OCI-M2 (cell line): ENCODE data around the gene CCR7.

Experiments
- DNase-seq: peaks from one replicate; lab custom pipeline; 2025; ENCODE audit not compliant: unreplicated experiment; lab: John Stamatoyannopoulos, UW

Gene CCR7

GRCh38 chr17:40536295-40537171 is 28.7 kb downstream of the CCR7 start:
- no peak for DNase-seq

GRCh38 chr17:40535924-40536294 is 29.4 kb downstream of the CCR7 start:
- no peak for DNase-seq

DNA sequence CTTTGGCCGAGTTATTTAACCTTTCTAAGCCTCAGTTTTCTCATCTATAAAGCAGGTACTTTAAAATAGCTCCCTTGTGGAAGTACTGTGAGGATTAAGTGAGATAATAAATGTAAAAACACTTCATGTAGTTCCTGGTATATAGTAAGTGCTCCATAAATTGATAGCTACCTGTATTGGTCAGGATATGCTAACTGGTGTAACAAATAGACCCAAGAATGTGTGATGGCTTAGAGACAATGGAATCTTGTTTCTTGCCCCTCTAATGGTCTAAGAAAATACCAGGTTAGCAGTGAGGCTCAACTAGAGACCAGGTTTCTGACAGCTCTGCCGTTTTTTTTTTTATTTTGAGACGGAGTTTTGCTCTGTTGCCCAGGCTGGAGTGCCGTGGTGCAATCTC is 29.8 kb downstream of the CCR7 start:
- DNase-seq, result no peak

DNA sequence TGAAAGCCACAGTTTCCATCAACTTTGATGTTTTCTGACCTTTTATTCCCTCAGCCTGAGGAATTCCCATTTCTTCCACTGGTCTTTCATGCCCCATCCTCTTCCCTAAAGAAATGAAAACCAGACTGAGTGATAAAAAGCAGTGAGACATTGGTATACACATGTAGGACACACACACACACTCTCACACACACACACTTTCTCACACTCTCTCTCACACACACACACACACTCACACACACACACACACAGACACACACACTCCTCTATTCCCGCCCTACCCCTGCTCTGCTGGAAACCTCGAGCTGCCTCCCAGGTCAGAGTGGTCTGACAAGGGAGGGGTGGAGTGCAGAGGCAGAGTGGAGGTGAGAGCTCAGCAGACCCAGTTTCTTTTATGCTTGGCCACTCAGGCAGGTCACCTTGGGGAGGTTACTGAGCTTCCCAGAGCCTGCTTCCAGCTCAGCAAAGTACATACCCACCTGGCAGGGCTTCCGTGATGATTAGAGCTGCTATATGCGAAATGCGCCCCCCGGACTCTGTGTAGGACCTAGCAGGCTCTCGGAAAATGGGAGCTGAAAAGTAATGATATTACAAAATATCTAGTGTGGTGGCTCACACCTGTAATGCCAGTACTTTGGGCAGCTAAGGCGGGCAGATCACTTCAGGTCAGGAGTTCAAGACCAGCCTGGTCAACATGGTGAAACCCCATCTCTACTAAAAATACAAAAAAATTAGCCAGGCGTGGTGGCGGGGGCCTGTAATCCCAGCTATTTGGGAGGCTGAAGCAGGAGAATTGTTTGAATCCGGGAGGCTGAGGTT is 30.7 kb downstream of the CCR7 start:
- no peak for DNase-seq

DNA sequence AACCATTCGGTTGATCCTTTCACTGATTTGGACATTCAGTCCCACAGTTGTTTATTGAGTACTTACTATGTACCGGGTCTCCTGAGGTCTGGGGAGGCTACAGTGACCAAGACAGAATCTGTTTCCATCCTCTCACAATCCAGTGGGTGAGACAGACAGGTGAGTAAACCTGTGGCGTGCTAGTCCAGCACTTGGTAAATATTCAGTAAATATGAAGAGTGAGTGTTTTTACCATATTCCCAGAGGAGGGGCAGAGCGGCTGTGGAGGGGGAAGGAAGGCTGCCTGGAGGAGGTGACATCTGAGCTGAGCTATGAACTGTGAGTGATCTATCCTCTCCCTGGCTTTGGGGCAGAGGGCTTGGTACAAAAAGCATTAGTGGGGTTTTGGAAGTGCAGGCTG is 31.4 kb downstream of the CCR7 start:
- DNase-seq, result no peak

DNA sequence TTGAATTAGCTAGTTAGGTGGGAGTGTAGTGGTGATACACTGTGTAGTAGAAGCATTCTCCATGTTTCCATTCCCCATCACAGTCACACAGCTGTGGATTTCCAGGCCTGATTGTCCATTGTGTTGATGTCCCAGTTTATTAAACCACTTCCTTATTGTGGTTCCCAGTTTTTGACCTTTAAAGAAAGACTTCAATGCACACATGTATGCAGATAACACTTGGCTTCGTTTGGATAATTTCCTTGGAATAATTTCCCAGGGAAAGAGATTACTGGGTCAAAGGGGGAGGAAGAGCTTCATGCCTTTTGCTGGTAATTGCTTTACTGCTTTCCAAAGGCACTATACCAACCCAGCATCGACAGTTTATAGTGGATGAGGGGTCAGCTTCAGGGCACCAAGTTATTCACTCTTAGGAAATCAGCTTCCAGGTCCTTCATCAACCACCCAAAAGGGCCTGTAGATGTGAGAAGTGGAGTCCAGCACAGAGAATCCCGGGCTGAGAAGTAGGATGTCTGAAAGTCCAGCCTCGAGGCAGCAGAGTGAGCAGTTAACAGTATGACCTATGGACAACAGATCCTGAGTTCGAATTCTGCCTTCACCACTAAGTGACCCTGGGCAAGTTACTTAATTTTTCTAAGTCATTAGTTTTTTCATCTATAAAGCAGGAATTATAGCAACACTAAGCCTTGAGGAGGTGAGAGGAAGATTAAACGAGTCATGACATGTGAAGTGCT is 32.6 kb downstream of the CCR7 start:
- DNase-seq, result no peak

GRCh38 chr17:40531051-40531991 is 34.0 kb downstream of the CCR7 start:
- no peak for DNase-seq

DNA sequence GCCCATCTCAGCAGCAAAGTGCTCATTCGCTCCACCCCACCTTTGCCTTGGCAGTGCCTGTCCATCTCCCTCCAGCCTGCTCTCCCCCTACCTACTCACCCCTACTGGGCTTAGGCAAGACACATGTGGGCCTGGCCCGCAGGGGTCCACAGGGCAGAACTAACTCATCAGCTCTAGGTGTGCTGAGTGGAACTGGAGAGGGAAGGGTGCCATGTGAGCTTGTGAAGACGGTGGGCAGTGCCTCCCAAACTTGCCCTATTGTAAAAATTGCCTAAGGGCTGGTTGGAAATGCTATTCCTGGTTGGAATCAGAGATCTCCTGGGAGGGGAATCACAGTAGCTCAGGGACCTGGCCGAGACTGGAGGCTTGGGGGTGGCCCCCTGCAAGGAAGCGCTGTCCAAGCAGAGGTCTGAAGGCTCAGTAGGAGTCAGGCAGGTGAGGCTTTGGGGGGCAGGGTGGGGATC is 34.7 kb downstream of the CCR7 start:
- DNase-seq, result no peak

GRCh38 chr17:40529991-40530390 is 35.3 kb downstream of the CCR7 start:
- DNase-seq, result no peak

DNA sequence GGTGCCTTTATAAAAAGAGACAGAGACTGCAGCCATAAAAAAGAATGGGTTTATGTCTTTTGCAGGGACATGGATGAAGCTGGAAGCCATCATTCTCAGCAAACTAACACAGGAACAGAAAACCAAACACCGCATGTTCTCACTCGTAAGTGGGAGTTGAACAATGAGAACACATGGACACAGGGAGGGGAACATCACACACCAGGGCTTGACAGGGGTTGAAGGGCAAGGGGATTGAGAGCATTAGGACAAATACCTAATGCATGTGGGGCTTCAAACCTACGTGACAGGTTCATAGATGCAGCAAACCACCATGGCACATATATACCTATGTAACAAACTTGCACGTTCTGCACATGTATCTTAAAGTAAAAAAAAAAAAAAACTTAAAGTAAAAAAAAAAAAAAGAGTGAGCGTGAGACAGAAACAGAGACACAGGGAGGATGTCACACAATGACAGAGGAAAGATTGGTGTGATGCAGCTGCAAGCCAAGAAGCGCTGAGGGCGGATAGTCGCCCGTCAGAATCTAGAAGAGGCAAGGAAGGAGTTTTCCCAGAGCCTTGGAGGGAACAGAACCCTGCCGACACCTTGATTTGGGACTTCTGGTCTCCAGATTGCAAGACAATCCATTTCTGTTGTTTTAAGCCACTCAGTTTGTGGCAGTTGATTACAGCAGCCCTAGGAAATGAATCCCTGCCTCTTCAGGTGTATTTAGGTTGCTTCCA is 36.4 kb downstream of the CCR7 start:
- DNase-seq, result no peak

GRCh38 chr17:40526668-40527067 is 38.6 kb downstream of the CCR7 start:
- no peak for DNase-seq

GRCh38 chr17:40525294-40525693 is 40.0 kb downstream of the CCR7 start:
- no peak for DNase-seq

DNA sequence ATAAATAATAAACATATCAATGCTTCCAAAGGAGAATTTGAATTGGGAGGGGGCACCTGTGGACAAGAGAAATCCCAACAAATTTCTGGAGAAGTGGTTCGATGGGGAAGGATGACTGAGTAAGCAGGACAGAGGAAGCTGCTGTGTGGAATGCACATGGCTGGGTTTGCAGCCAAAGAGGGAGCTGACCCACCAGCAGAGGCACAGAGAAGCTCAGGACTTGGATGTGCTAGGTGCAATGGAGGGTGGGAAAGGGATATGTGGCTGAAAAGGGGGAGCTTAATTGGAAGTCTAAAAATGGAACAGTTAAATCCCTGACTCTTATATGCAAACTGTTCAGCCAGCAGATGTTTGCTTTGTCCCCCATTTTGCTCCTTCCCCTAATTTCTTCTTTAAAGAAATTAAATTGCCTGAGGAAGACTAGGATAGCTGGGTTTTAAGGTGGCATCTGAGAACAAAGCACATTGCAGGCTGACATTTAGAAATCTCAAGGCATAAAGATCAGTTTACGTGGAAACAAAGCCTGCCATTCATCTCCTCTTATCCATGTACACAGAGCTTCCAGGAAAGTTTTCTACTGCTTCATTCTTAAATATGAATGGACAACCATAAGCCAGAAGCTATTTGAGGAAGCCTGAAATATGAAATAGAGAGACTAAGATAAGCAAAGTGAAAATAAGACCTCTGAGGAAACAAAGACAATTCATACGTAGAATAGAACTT is 40.9 kb downstream of the CCR7 start:
- DNase-seq, result no peak

DNA sequence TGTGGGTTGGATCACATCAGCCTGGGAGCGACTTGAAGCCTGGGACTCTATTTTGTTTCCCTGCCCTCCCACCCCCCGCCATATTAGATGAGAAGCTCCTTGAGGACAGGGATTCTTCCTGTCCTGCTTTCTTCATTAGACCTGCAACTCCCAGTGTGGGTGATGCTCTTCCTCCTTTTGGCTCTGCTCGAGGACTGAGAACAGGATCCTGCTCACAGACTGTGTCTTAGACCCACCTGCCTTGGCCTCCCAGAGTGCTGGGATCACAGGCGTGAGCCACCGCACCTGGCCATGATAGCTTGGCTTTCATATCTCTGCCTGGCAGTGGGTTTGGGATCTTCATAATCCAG is 42.3 kb downstream of the CCR7 start:
- no peak for DNase-seq

- DNase-seq, result no peak
Observed at GRCh38 chr17:40522250-40522960, 42.9 kb downstream of the CCR7 start.

GRCh38 chr17:40520991-40521453 is 44.2 kb downstream of the CCR7 start:
- DNase-seq, result no peak

DNA sequence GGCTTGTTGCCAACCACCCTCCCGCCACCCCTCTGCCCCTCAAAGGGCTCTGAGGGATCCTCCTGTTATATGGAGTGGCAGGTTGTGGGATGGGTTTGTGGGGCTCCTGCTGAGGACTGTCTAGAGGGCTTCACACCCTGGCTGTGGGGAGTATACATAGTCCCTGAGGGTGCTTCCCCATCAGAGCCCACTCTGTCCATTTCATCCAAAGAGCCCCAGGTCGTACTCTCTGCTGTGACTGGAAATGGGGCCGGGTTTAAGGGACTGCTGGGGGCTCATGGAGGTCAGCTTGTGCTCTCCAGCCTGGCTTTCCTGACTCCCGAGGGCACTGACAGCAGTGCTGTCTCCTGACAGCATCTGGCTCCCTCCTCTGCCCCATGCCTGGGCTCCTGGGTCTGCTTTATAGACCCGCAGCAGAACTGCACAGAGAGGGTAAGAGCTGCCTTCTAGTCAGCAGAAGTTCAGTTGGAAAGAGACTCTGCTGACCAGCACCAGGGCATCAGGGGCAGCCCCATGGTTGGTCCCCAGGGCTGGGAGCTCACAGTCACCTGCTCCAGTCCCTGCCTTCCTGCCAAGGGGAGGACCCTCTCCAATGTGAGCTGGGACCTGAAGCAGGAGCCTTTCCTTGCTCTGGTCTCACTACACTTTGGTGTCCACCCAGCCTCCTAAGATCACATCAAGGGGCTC is 46.0 kb downstream of the CCR7 start:
- no peak for DNase-seq
